Heart left ventricle (tissue), 16 donors: ENCODE results near the gene TAAR1. TPM values are rescaled to one million over a fixed set of nuclear protein-coding genes. Genes with fewer than 3 reads are reported as not detected.

Experiments
- ATAC-seq, 4 donors: fragments of 200-7000 bp; cut with Tn5 transposase; one replicate each; pipeline ENCODE4 v1.9.1; 2020 to 2022; ENCODE audit warnings: moderate library complexity in 4 of 4, mild to moderate bottlenecking in 3 of 4, moderate number of reproducible peaks in 1 of 4
- DNase-seq, 5 donors: peaks; one replicate each; pipeline ENCODE4 v3.0.0-alpha.2; 2020
- H3K27ac ChIP-seq, 12 donors: fragments of 200-600 bp; sonication (generic) in 4 of 12; one replicate each; pipeline versions ENCODE4 v1.5.0 to v1.8.0; 2016 to 2022; ENCODE audit warnings: mild to moderate bottlenecking in 2 of 12
- H3K27me3 ChIP-seq, 9 donors: fragments of 200-600 bp; sonication (generic) in 2 of 9; one replicate each; pipeline versions ENCODE4 v1.5.1 to v1.8.0; 2016 to 2022; ENCODE audit warnings: mild to moderate bottlenecking in 3 of 9
- H3K36me3 ChIP-seq, 9 donors: fragments of 200-600 bp; sonication (generic) in 2 of 9; one replicate each; pipeline versions ENCODE4 v1.5.0 to v1.8.0; 2018 to 2022; ENCODE audit warnings: mild to moderate bottlenecking in 2 of 9
- H3K4me1 ChIP-seq, 12 donors: fragments of 200-600 bp; sonication (generic) in 4 of 12; one replicate each; pipeline versions ENCODE4 v1.5.0 to v1.8.0; 2016 to 2022; ENCODE audit warnings: mild to moderate bottlenecking in 3 of 12
- H3K4me3 ChIP-seq, 12 donors: fragments of 200-600 bp; sonication (generic) in 4 of 12; one replicate each; pipeline versions ENCODE4 v1.5.0 to v1.8.0; 2017 to 2022; ENCODE audit warnings: mild to moderate bottlenecking in 9 of 12, moderate library complexity in 4 of 12
- H3K9me3 ChIP-seq, 12 donors: fragments of 200-600 bp; sonication (generic) in 4 of 12; one replicate each; pipeline versions ENCODE4 v1.5.0 to v1.8.0; 2016 to 2022; ENCODE audit warnings: mild to moderate bottlenecking in 1 of 12
- POLR2A ChIP-seq, 2 donors: fragments of 450-650 bp; IDR thresholded peaks; one replicate each; pipeline ENCODE4 v1.6.1; 2017; ENCODE audit warnings: antibody characterized with exemption in 2 of 2, mild to moderate bottlenecking in 2 of 2, moderate library complexity in 2 of 2
- WGBS, 4 donors: extraction: QIAGEN DNeasy Blood & Tissue Kit in 2 of 4; methylation state at CpG; one replicate each; pipeline versions ENCODE4 v1.1.5 to v1.1.7; 2013 to 2018; 5-methylcytosine and 5-hydroxymethylcytosine counted together
- intact Hi-C, 10 donors: fragments of 100-400 bp; cut with DNase I; formaldehyde crosslinking; loops; one replicate each; pipeline versions ENCODE4 v1.11.1 to v1.14.2; 2022
- polyA plus RNA-seq, 2 donors: library from polyadenylated mRNA; stranded (reverse); fragments of 200-250 nt; gene quantifications; one replicate each; pipeline ENCODE4 v1.2.3, GENCODE V29; 2013
- total RNA-seq, 9 donors: library from RNA; depleted of rRNA in 2 of 9; stranded (reverse); fragments of >200 nt in 2 of 9; fragmentation: NEBNext Ultra II Directional in 3 of 9; extraction: Animal tissue kit (Norgen Biotek cat#: 25700) in 3 of 9; gene quantifications; one replicate each; pipeline versions ENCODE4 v1.1.0 to v1.2.4, GENCODE V29; 2016 to 2023
- TF ChIP-seq, protein P1 (sequence below), 12 donors: fragments of 200-600 bp; sonication (generic) in 4 of 12; IDR thresholded peaks; one replicate each; pipeline versions ENCODE4 v1.5.0 to v1.8.0; 2018 to 2022; ENCODE audit warnings: antibody characterized with exemption in 12 of 12, mild to moderate bottlenecking in 5 of 12
- donor health status: ischemic (EF 13 %, LVEDD 7.1; RV severe dilation, severe dysfunction).
- donor health status: healthy with polysubstance abuse.
- donor health status: DM: no; HTN: yes; CAD: no.
- donor health status: DM: no; HTN: no; CAD: no.
- donor health status: ischemic (EF 25% LVEDD 6.9; RV normal size, moderate dysfunction).
- donor health status: ischemic (EF 25% LVEDD 5.7; RV mildly dilated, moderate dysfunction).
- donor health status: healthy.
- donor health status: DM: yes; HTN: yes; CAD: no.
- donor health status: ischemic (EF 35%, LVEDD 5.7; RV mildly dilated, moderate dysfunction).
- donor health status: nonischemic (EF 11% LVEDD 7.7; RV severe dilation, severe dysfunction).
- donor health status: DM: yes; HTN: yes; CAD: no.
- donor health status: PGD.
- donor health status: ischemic (EF 29% LVEDD 5.4; RV normal size, mild dysfunction).
- donor health status: nonischemic (EF 23%, LVEDD 6.1; RV moderate dilation, normal function).

TAAR1 gene
- total and polyA plus RNA-seq, 11 donors = not detected

DNA sequence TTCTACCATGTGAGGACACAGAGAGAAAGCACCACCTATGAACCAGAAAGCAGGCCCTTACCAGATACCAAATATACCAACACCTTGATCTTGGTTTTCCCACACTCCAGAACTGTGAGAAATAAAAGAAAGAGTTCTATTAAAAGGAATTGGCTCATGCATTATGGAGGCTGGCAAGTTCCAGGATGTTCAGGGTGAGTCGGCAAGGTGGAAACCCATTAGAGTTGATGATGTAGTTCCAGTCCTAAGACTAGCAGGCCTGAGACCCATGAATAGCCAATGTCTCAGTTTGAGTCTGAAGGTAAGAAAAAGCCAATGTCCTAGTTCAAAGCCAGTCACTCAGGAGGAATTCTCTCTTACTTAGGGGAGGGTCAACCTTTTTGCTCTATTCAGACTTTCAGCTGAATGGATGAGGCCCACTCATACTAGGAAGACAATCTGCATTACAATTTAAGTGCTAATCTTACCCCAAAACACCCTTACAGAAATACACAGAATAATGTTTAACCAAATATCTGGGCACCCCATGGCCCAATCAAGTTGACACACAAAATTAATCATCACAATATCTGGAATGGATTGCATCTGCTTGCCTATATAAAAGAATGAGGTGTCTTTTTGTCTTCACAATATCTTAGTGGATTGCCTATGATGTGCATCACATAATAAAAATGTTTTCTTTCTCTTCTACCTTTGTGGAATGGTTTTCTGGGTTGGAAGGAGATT, 5.5 kb upstream of the TAAR1 start:
- no peak for TF ChIP-seq POLR2A (IDR thresholded peaks at IDR 0.05)
- TF ChIP-seq, protein P1, sequence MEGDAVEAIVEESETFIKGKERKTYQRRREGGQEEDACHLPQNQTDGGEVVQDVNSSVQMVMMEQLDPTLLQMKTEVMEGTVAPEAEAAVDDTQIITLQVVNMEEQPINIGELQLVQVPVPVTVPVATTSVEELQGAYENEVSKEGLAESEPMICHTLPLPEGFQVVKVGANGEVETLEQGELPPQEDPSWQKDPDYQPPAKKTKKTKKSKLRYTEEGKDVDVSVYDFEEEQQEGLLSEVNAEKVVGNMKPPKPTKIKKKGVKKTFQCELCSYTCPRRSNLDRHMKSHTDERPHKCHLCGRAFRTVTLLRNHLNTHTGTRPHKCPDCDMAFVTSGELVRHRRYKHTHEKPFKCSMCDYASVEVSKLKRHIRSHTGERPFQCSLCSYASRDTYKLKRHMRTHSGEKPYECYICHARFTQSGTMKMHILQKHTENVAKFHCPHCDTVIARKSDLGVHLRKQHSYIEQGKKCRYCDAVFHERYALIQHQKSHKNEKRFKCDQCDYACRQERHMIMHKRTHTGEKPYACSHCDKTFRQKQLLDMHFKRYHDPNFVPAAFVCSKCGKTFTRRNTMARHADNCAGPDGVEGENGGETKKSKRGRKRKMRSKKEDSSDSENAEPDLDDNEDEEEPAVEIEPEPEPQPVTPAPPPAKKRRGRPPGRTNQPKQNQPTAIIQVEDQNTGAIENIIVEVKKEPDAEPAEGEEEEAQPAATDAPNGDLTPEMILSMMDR (IDR thresholded peaks at IDR 0.05) = no peak
- H3K4me1 ChIP-seq = no peaks in the 10 kb centered on the region
- no peaks in the 10 kb centered on the region for H3K27me3 ChIP-seq
- H3K4me3 ChIP-seq = no peak overlapping the region
- intact Hi-C loops = loop anchor here in 4 of 10 donors (5.0 to 10.0 kb wide), 5 partner anchors 100 to 890 kb away; partner anchors contain the start of gene TAAR9 (in 1 of the 4)
- no peak overlapping the region for H3K27ac ChIP-seq
- ATAC-seq (no peak), DNase-seq (no peak)
- peaks cover 0 to 6% (median 0%) of the 10 kb centered on the region in 12 donors for H3K9me3 ChIP-seq
- 82 to 98% (median 88%) methylated on average over 1 of the region's 1 CpG for WGBS, 4 donors
- no peaks in the 10 kb centered on the region for H3K36me3 ChIP-seq

DNA sequence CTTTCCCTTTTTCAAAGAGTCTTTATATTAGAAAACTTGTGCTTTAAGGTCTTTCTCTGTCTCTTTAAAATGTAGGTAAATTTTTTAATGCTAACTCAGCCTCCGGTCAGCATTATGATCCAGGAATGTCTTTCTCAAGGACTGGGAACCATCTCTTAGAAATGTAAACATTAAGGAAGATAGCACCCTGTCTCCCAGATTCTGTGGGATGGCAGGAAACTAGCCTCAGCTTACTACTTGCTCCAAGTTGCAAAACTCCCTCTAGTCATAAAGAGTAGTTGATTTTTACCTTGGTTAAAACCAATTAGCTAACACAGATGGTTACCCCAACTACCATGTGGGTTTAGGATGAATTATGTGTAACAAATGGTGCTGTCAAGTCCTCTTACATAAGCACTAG, 4.7 kb upstream of the TAAR1 start:
- Histone ChIP-seq H3K4me1 (no peaks in the 10 kb centered on the region), H3K27ac (no peak overlapping the region), H3K4me3 (no peak overlapping the region), H3K36me3 (no peaks in the 10 kb centered on the region), H3K27me3 (no peaks in the 10 kb centered on the region), H3K9me3 (peaks cover 0 to 6% (median 0%) of the 10 kb centered on the region in 12 donors)
- 74 to 80% (median 77%) methylated on average over 1 of the region's 1 CpG for WGBS, 4 donors
- intact Hi-C loops = loop anchor here in 4 of 10 donors (1.0 to 10.0 kb wide), 4 partner anchors 13 to 891 kb away; partner anchors contain the start of gene TAAR9 (in 1 of the 4)
- no peak for DNase-seq
- ATAC-seq = no peak
- no peak for TF ChIP-seq POLR2A (IDR thresholded peaks at IDR 0.05)
- TF ChIP-seq, protein P1 (IDR thresholded peaks at IDR 0.05) = no peak

DNA sequence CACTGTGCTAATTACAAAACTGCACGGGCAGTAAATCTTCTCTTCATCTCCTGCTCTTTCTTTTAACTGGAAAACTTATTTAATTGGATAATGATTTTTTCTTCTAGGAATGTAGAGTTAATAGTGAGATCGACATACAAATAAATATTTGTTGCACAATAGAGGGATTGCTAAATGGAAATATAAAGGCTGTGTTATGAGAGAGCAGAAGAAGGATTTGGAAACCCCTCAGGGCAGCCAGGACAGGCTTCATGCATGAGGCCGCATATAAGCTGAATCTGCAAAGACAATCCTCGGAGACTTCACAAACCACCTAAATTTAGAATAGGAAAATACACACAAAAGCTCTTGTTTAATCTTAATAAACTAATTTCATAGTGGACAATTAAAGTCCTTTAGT, 2.9 kb upstream of the TAAR1 start:
- 83 to 88% (median 86%) methylated on average over 4 of the region's 4 CpGs for WGBS, 4 donors
- ATAC-seq (no peak), DNase-seq (no peak)
- Histone ChIP-seq H3K4me1 (no peaks in the 10 kb centered on the region), H3K4me3 (no peak overlapping the region), H3K27ac (no peak overlapping the region), H3K36me3 (no peaks in the 10 kb centered on the region), H3K27me3 (no peaks in the 10 kb centered on the region), H3K9me3 (peaks cover 0 to 6% (median 0%) of the 10 kb centered on the region in 12 donors)
- no peak for TF ChIP-seq POLR2A (IDR thresholded peaks at IDR 0.05)
- TF ChIP-seq, protein P1 (IDR thresholded peaks at IDR 0.05) = no peak
- intact Hi-C loops = loop anchor here in 3 of 10 donors (10.0 kb wide), 3 partner anchors 103 to 893 kb away; partner anchors contain the start of gene TAAR9 (in 1 of the 3)

DNA sequence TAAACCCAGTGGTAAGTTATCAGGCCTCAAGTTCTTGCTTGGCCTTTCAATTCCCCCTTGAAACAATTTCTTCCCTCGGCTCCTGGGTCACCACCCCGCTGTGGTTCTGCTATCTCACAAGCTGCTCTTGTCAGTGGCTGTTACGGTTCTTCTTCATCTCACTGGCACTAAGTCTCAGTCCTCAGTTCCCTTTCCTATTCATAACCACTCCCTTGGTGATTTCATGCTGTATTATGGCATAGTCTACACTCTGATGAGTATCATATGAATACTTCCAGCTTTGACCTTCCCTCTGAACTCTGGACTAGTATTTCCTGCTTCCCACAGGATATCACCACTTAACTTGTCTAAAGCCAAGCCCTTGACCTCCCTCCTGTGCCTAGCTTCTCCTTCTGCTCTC, 7.9 kb downstream of the TAAR1 start:
- WGBS, 4 donors = 62 to 72% (median 67%) methylated on average over 3 of the region's 3 CpGs
- H3K9me3 ChIP-seq = no peaks in the 10 kb centered on the region
- peaks cover 0 to 3% (median 0%) of the 10 kb centered on the region in 12 donors for H3K4me1 ChIP-seq
- no peak for ATAC-seq
- no peak for DNase-seq
- intact Hi-C loops = no loop called here
- H3K27ac ChIP-seq = no peak overlapping the region
- no peak overlapping the region for H3K4me3 ChIP-seq
- no peaks in the 10 kb centered on the region for H3K36me3 ChIP-seq
- no peak for TF ChIP-seq POLR2A (IDR thresholded peaks at IDR 0.05)
- TF ChIP-seq, protein P1 (IDR thresholded peaks at IDR 0.05) = no peak
- no peaks in the 10 kb centered on the region for H3K27me3 ChIP-seq
